GM18870 (cell line): ENCODE data around the gene CEP112.
"Not testable (repeated sequence)": the region's sequence is repeated elsewhere in the genome, so short reads cannot be mapped to it uniquely, and the experiment has no call there.

Experiments used
- ATAC-seq: cut with Tn5 transposase; IDR thresholded peaks from one replicate; pipeline ENCODE4 v1.9.1; 2021; ENCODE audit warnings: moderate library complexity; ENCODE audit not compliant: unreplicated experiment

Gene CEP112

GRCh38 chr17:65790241-65790640 lies 401.7 kb downstream of the CEP112 start:
- no peak for ATAC-seq

- ATAC-seq, result no peak
These were observed 404.4 kb downstream of the CEP112 start for GRCh38 chr17:65787503-65787902.

DNA sequence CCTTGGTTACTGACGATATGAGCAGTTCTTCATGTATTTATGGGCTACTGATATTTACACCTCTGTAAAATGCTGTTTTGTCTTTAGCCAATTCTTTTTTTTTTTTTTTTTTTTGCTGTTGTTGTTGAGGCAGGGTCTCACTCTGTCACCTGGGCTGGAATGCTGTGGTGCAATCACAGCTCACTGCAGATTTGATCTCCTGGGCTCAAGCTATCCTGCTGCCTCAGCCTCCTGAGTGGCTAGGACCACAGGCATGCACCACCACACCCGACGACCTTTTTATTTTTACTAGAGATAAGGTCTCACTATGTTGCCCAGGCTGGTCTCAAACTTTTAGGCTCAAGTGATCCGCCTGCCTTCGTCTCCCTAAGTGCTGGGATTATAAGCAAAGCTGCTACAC lies 405.5 kb downstream of the CEP112 start:
- ATAC-seq, result no peak

- no peak for ATAC-seq
These were observed 406.8 kb downstream of the CEP112 start for GRCh38 chr17:65785109-65785508.

DNA sequence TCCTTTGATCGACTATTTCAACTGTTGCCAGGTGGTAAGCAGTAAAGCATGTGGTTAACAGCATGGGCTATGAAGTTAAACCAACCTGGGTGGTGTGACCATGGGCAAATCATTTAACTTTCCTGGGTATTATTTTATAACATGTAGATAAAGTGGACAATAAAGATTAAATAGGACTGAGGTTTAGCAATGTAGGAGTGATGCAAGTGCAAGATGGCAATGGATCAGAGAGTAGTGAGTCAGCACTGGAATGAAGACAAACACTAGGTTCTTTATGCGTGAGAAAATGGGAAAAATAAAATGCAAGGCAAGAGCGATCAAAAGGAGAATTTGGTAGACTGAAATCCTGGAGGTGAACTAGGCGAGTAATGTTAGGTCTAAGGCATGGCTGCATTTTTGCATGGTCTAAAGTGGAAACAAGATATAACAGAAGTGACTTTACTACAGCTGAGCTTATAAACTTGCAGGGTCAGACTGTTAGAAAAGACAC lies 408.0 kb downstream of the CEP112 start:
- ATAC-seq, result no peak

DNA sequence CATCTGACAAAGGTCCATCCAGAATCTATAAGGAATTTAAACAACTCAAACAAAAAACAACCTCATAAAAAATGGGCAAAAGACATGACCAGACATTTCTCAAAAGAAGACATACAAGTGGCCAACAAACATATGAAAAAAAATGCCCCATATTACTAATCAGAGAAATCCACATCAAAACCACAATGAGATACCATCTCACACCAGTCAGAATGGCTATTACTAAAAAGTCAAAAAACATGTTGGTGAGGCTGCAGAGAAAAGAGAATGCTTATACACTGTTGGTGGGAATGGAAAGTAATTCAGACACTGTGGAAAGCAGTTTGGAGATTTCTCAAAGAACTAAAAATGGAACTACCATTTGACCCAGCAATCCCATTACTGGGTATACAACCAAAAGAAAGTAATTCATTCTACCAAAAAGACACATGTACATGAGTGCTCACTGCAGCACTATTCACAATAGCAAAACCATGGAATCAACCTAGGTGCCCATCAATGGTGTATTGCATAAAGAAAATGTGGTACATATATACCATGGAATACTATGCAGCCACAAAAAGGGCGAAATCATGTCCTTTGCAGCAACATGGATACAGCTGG lies 409.7 kb downstream of the CEP112 start:
- not testable (repeated sequence) for ATAC-seq

GRCh38 chr17:65780111-65780510 lies 411.8 kb downstream of the CEP112 start:
- ATAC-seq, result no peak

DNA sequence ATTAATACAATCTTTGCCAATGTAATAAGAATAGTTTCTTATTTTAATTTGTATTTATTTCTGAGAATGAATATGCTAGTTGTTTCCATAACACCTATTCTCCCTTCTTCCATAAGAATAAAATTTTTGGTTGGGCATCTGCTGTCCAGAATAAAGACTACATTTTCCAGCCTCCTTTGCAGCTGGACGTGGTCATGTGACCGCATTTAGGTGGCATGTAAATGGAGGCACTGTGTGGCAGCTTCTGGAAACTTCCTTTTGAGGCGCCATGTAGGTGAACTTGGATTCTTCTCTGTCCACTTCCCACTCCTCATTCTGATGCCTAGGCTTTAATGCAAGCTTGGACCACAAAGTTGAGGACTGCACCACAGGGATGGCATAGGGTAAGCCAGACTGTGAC lies 415.0 kb downstream of the CEP112 start:
- no peak for ATAC-seq

DNA sequence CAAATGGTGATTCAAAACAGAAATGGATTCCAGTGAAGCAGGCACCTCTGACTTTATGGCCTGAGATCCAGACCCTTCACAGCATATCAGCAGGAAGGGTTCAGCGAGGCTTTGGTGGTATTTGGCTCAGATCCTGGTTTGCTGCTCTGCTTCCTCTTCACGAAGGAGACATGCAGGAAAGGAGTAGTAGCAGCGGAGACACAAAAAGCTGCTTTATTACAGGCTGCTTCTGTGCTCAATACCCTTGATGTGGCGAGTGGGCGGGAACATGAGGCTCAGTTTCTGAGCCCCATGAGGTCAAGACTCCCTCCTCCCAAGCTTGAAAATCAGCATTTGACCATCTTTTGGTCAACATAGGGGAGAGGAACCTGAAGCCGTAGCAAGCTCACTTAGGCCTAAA lies 417.1 kb downstream of the CEP112 start:
- no peak for ATAC-seq

DNA sequence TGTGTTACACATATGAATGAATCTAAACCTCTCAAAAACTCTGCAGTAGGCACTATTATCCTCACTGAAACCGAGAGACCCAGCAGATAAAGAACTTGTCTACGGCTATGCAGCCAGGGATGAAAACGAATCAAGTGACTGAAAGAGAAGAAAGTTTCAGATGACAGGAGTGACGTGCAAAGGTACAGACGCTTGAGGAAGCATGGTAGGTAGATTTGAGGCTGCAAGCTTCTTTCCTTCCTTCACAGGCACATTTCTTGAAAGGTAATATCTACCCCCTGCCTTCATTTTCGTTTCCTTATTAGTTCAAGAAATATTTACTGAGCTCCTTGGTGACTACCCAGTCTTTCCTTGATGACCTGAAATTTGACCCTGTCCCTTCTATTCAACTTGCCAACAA lies 418.9 kb downstream of the CEP112 start:
- ATAC-seq, result no peak

GRCh38 chr17:65771704-65772103 lies 420.2 kb downstream of the CEP112 start:
- ATAC-seq, result no peak

DNA sequence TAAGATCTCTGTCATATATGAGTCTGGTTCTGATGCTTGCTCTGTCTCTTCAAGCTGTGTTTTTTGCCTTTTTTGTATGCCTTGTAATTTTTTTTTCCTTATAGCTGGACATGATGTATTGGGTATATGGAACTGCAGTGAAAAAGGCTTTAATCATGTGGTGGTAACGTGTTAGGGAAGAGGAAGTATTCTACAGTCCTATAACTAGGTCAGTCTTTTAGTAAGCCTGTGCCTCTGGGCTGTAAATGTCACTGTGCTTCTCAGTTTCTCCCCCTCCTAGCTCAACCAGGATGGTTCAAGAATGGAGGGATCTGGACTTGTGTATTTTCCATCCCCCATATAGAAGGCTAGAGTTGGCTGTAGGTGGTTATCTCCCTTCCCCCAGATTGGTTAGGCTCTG lies 428.1 kb downstream of the CEP112 start:
- no peak for ATAC-seq

DNA sequence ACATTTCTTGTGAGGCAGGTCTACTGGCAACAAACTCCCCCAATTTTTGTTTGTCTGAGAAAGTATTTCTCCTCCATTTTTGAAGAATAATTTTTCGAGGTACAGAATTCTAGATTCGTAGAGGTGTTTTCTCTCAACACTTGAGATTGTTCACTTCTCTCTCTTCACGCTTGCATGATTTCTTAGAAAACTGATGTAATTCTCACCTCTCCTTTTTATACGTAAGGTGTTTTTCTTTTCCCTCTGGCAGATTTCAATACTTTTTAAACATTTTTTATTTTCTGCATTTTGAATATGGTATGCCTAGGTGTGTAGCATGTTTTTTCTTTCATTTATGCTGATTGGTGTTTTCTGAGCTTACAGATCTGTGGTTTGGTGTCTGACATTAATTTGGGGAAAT lies 429.0 kb downstream of the CEP112 start:
- no peak for ATAC-seq

DNA sequence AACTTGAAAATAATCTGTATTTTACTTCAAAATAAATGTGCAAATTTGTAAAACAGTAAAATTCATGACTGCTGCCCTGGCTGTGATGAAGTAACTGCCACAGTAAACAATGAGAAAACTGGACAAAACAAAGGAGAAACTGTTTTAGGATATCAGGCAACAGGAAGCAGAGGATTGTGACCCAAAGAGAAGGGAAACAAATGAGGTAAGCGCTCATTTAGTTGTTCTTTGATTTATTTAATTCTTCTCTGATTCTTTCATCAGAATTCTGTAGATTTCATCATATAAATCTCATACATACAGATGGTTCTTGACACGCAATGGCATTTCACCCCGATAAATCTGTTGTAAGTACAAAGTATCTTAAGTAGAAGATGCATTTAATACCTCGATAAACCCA lies 432.4 kb downstream of the CEP112 start:
- no peak for ATAC-seq

DNA sequence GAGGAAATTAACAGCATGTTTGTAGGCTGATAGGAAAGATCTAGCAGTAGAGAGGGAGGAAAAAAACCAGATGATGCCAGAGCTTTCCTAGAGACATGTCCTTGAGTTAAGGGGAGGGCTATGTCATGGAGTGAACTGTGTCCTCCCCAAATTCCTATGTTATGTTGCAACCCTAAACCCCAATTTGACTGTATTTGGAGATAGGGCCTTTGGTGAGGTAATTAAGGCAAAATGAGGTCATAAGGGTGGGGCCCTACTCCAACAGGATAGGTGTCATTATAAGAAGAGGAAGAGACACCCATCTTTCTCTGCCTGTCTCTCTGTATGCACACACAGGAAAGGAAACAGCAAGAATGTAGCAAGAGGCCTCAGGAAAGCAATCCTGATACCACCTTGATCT lies 435.2 kb downstream of the CEP112 start:
- no peak for ATAC-seq

DNA sequence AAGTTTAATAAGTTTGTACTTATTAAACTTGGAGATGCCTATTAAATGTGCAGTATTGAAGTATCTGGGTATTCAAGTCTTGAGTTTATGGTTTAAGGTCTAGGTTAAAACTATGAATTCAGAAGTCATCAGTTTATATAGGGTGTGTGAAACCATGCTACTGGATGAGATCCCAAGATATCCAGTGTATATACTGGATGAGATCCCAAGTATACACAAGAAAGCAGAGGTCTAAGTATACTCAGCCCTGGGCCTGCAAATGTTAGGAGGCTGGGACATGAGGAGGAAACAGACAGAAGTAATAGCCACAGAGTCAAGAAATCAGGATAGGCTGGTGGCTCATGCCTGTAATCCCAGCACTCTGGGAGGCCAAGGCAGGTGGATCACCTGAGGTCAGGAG lies 436.1 kb downstream of the CEP112 start:
- ATAC-seq, result no peak

- no peak for ATAC-seq
These were observed 437.3 kb downstream of the CEP112 start for GRCh38 chr17:65754630-65755029.

DNA sequence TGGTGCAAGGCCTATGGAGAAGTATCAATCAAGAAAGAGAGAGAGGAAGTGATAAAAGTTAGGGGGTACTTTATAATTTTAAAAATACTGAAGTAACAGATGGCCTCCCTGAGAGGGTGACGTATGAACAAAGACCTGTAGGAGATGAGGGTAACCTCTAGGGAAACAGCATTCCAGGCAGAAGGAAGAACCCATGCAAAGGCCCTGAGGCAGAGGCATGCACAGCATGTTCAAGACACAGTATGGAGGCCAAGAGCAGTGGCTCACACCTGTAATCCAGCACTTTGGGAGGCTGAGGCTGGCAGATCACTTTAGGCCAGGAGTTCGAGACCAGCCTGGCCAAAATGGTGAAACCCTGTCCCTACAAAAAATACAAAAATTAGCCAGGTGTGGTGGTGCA lies 437.9 kb downstream of the CEP112 start:
- ATAC-seq, result no peak

- ATAC-seq, result no peak
These were observed 438.6 kb downstream of the CEP112 start for GRCh38 chr17:65753348-65753747.

DNA sequence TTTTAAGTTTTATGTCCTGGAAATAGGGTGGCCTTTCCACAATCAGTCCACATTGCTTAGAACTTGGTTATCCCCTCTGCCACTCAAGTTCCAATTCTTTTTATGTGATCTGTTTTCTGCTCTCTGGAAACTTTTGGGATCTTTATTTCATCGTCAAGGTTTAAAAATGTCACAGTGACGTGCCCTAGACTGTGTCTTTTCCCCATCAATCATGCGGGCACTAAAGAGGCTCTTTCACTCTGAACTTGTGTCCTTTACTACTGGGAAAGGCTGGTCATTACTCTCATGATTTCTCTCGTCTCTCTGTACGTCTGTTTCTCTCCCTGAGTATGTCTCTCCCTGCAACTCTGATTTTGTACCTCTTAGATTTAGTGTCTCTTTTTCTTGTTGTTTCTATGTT lies 440.7 kb downstream of the CEP112 start:
- ATAC-seq, result no peak

DNA sequence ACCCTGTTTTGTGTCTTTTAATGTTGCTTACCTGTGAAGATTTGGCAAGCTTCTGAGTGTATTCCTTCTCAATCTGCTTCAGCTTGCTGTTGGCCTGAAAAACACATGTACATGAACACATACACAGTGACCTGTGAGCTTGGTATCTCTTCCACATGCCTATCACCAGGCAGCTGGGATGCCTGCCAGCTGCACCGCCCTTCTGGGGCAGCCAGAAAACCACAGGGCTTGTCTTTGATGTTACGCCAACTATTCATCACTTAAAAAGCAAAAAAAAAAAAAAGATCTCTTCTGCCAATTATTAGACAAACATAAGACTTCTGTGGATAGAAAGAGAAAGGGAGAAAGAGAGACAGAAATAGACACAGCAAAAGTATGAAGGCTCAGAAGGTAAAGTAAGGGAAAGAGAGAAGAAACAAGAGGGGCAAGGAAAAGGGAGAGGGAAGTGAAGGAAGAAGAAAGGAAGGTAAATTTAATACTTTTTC lies 441.3 kb downstream of the CEP112 start:
- ATAC-seq, result no peak

- no peak for ATAC-seq
These were observed 441.8 kb downstream of the CEP112 start for GRCh38 chr17:65750166-65750565.

DNA sequence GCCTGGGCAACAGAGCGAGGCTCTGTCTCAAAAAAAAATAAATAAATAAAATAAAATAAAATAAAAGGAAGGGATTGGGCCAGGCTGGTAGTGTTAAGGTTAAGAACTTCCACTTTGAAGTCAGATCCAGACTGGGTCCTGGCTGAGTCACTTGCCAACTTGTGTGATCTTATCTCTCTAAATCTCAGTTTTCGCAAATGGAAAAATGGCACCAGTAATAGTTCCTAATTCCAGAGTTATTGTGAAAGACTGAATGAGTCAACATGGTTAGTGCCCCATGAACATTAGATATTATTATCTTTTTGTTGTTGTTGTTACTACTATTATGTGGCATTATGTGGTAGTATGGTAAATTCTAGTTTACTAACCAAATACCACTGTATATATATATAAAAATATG lies 442.5 kb downstream of the CEP112 start:
- no peak for ATAC-seq
